ENCODE data around the gene ADRA2C. TPM values are rescaled to one million over a fixed set of nuclear protein-coding genes. Genes with fewer than 3 reads are reported as not detected.

ADRA2C gene
- total RNA-seq, 1 experiment from 2014 or later = 28.1 TPM

- ChIA-PET CTCF (no interaction called here), POLR2A (no interaction called here), RAD21 (ENCODE audit: low non-redundant PET in 1 of 2, low total read pairs in 2 of 2, uncharacterized antibody in 2 of 2, unreplicated experiment in 2 of 2) (no interaction called here)
- peaks cover 0 to 3% of the 10 kb centered on the region in 2 experiments; a peak in 1 of 4 replicates for H3K9me3 ChIP-seq (ENCODE audit: control insufficient read depth in 1 of 2, insufficient read depth in 1 of 2, low read depth in 1 of 2, low read length in 2 of 2)
- H3K36me3 ChIP-seq (ENCODE audit: control insufficient read depth in 1 of 2, insufficient read depth in 2 of 2, low read length in 2 of 2) = no peaks in the 10 kb centered on the region
- TF ChIP-seq ELF1 (IDR thresholded peaks at IDR 0.05; ENCODE audit: borderline replicate concordance, low read depth) (no peak), EZH2 (IDR thresholded peaks at IDR 0.05) (no peak), POLR2A (IDR thresholded peaks at IDR 0.05; ENCODE audit: borderline replicate concordance, extremely low read depth, insufficient read depth, insufficient read length) (no peak), SP1 (IDR thresholded peaks at IDR 0.05; ENCODE audit: low read depth) (no peak), MAX (IDR thresholded peaks at IDR 0.05) (no peak), ATF3 (IDR thresholded peaks at IDR 0.05) (no peak), POLR2AphosphoS5 (IDR thresholded peaks at IDR 0.05; ENCODE audit: low read depth, low read length) (no peak), ZNF274 (IDR thresholded peaks at IDR 0.05; ENCODE audit: low read depth, low read length) (no peak), CBX3 (IDR thresholded peaks at IDR 0.05; ENCODE audit: low read depth) (no peak), CTCF (IDR thresholded peaks at IDR 0.05 in 2 of 3, conservative IDR thresholded peaks at IDR 0.05 in 1 of 3; ENCODE audit: borderline replicate concordance in 1 of 3, insufficient read depth in 1 of 3, low read depth in 2 of 3, low read length in 2 of 3) (no peak), RAD21 (IDR thresholded peaks at IDR 0.05; ENCODE audit: low read depth) (no peak), EGR1 (IDR thresholded peaks at IDR 0.05; ENCODE audit: low read depth) (no peak), ZBTB33 (IDR thresholded peaks at IDR 0.05; ENCODE audit: extremely low read depth, insufficient replicate concordance, low read length) (no peak), EZH2phosphoT487 (IDR thresholded peaks at IDR 0.05; ENCODE audit: borderline replicate concordance) (no peak), JUND (IDR thresholded peaks at IDR 0.05) (no peak)
- no TSS peak for BruUV-seq (replicated peaks)
- H2AFZ ChIP-seq (ENCODE audit: low read depth, low read length, poor library complexity, severe bottlenecking) = no peak overlapping the region
- H4K20me1 ChIP-seq (ENCODE audit: insufficient read depth) = no peaks in the 10 kb centered on the region
- no peak for DNase-seq (ENCODE audit: low read depth, low spot score)
- no peaks in the 10 kb centered on the region for H3K79me2 ChIP-seq (ENCODE audit: insufficient read depth, low read length)
- no peaks in the 10 kb centered on the region for H3K9me2 ChIP-seq (ENCODE audit: insufficient read depth)
- no peak for ATAC-seq
- no peaks in the 10 kb centered on the region for H3K4me1 ChIP-seq (ENCODE audit: control insufficient read depth in 1 of 2, insufficient read depth in 2 of 2, low read length in 2 of 2)
- intact Hi-C loops (cut with micrococcal nuclease) = loop anchor here (10.0 kb wide), 1 partner anchor 145 kb away; no protein-coding TSS in a partner anchor
- no peak overlapping the region for H3K4me2 ChIP-seq (ENCODE audit: low read length)
- no peaks in the 10 kb centered on the region for H3K27me3 ChIP-seq (ENCODE audit: insufficient read depth, low read length)
- H3K4me3 ChIP-seq (replicated peaks in 1 of 2; ENCODE audit: low read depth in 1 of 2, low read length in 2 of 2) = no peak overlapping the region
- H3K9ac ChIP-seq (ENCODE audit: low read length) = no peak overlapping the region
- no peak overlapping the region for H3K27ac ChIP-seq (ENCODE audit: low read depth, low read length)
Observed at GRCh38 chr4:3799496-3799895, 33.3 kb downstream of the ADRA2C start.

All from HCT116 (cell line).